ENCODE results near the gene MYG1.

Gene MYG1

DNA sequence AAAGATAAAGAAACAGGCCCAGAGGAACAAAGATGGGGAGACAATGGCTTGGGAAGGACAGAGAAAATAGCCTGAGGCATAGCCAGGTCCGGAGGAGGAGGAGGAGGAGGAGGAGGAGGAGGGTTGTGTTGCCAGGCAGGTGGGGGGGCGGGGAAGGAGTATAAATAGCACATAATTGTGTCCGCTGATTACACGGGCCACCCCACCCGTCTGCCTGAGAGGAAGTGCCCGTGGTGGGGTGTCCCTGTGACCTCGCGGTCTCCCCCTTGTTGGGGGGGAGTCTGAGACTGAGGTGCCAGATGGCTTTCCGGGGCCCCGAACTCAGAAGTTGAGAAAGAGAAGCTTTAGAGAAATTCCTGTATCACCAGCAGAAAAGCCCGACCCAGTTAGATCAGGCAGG, 38.5 kb downstream of the MYG1 start:
- Histone ChIP-seq H3K4me3 (ENCODE audit: low read length) (no peak overlapping the region), H3K4me1 (ENCODE audit: low read length) (no peaks in the 10 kb centered on the region), H3K36me3 (replicated peaks; ENCODE audit: insufficient read depth, low read length) (no peaks in the 10 kb centered on the region), H3K79me2 (ENCODE audit: low read length) (no peaks in the 10 kb centered on the region), H3K9me2 (replicated peaks; ENCODE audit: insufficient read depth, low read length) (no peaks in the 10 kb centered on the region), H3K9ac (ENCODE audit: low read length) (no peak overlapping the region), H3K27me3 (replicated peaks; ENCODE audit: insufficient read depth, low read length) (peaks cover 21% of the 10 kb centered on the region; the same call in 1 of the 2 replicates), H3K9me3 (replicated peaks; ENCODE audit: insufficient read depth, low read length) (no peaks in the 10 kb centered on the region), H4K20me1 (ENCODE audit: insufficient read depth, low read length) (no peaks in the 10 kb centered on the region), H2AFZ (ENCODE audit: low read length) (no peak overlapping the region), H3K27ac (ENCODE audit: low read length) (no peak overlapping the region), H3F3A (ENCODE audit: insufficient read depth, low read length) (no peaks in the 10 kb centered on the region), H3K4me2 (ENCODE audit: low read depth, low read length) (no peak overlapping the region)
- TF ChIP-seq EZH2phosphoT487 (IDR thresholded peaks at IDR 0.05; ENCODE audit: low read length): no peak
- TF ChIP-seq, protein P1, sequence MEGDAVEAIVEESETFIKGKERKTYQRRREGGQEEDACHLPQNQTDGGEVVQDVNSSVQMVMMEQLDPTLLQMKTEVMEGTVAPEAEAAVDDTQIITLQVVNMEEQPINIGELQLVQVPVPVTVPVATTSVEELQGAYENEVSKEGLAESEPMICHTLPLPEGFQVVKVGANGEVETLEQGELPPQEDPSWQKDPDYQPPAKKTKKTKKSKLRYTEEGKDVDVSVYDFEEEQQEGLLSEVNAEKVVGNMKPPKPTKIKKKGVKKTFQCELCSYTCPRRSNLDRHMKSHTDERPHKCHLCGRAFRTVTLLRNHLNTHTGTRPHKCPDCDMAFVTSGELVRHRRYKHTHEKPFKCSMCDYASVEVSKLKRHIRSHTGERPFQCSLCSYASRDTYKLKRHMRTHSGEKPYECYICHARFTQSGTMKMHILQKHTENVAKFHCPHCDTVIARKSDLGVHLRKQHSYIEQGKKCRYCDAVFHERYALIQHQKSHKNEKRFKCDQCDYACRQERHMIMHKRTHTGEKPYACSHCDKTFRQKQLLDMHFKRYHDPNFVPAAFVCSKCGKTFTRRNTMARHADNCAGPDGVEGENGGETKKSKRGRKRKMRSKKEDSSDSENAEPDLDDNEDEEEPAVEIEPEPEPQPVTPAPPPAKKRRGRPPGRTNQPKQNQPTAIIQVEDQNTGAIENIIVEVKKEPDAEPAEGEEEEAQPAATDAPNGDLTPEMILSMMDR (IDR thresholded peaks at IDR 0.05; ENCODE audit: low read length): no peak
- TF ChIP-seq EZH2 (optimal IDR thresholded peaks at IDR 0.05; ENCODE audit: low read depth, low read length): no peak
- no peak for DNase-seq

DNA sequence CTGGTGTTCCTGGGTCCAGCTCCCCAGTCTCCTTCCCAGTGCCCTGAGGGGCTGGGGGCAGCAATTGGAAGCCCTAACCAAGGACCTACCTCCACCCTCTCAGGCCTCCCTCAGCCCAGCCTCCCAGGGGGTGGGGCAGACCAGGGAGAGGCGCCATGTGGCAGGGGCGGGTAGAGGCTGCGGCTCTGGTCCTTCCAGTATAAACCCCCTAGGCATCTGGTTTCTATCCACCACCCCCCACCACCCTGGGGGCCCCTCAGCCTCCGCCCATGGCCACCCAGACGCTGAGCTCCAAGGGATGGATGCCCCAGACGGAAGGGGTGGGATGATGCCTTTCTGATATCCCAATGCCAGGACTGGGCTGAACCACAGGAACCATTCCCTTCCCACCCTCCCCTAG, 39.4 kb downstream of the MYG1 start:
- no peaks in the 10 kb centered on the region for H4K20me1 ChIP-seq (ENCODE audit: insufficient read depth, low read length)
- H3K4me1 ChIP-seq (ENCODE audit: low read length): no peaks in the 10 kb centered on the region
- H3K4me2 ChIP-seq (ENCODE audit: low read depth, low read length): no peak overlapping the region
- no peaks in the 10 kb centered on the region for H3K36me3 ChIP-seq (replicated peaks; ENCODE audit: insufficient read depth, low read length)
- no peak overlapping the region for H2AFZ ChIP-seq (ENCODE audit: low read length)
- no peaks in the 10 kb centered on the region for H3K79me2 ChIP-seq (ENCODE audit: low read length)
- no peak for TF ChIP-seq EZH2 (optimal IDR thresholded peaks at IDR 0.05; ENCODE audit: low read depth, low read length)
- no peaks in the 10 kb centered on the region for H3F3A ChIP-seq (ENCODE audit: insufficient read depth, low read length)
- H3K27me3 ChIP-seq (replicated peaks; ENCODE audit: insufficient read depth, low read length): peaks cover 21% of the 10 kb centered on the region; the same call in 1 of the 2 replicates
- no peaks in the 10 kb centered on the region for H3K9me3 ChIP-seq (replicated peaks; ENCODE audit: insufficient read depth, low read length)
- no peak for DNase-seq
- H3K4me3 ChIP-seq (ENCODE audit: low read length): no peak overlapping the region
- no peaks in the 10 kb centered on the region for H3K9me2 ChIP-seq (replicated peaks; ENCODE audit: insufficient read depth, low read length)
- H3K9ac ChIP-seq (ENCODE audit: low read length): no peak overlapping the region
- no peak overlapping the region for H3K27ac ChIP-seq (ENCODE audit: low read length)

DNA sequence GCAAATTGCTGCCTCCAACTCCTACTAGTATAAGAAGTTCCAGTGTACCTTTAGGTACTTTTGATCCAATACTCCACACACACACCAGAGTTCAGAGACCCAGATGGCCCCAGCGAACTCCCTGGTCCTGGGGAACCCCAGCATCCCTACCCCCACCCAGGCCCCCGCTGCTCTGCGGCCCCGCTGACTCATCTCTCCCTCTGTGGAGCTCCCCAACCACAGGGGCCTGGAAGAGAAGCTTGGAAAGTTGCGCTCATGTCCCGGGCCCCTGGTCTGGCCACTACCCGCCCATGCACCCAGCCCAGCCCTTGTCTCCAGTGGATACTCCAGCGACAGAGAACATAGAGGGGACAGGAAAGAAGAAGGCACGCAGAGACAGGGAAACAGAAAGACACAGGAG, 40.9 kb downstream of the MYG1 start:
- Histone ChIP-seq H3K4me3 (ENCODE audit: low read length) (no peak overlapping the region), H3K27ac (ENCODE audit: low read length) (no peak overlapping the region), H3K4me2 (ENCODE audit: low read depth, low read length) (no peak overlapping the region), H3K9ac (ENCODE audit: low read length) (no peak overlapping the region), H3F3A (ENCODE audit: insufficient read depth, low read length) (peaks cover 4% of the 10 kb centered on the region; the same call in 1 of the 2 replicates), H3K79me2 (ENCODE audit: low read length) (no peaks in the 10 kb centered on the region), H3K9me3 (replicated peaks; ENCODE audit: insufficient read depth, low read length) (no peaks in the 10 kb centered on the region), H4K20me1 (ENCODE audit: insufficient read depth, low read length) (no peaks in the 10 kb centered on the region), H3K4me1 (ENCODE audit: low read length) (peaks cover 5% of the 10 kb centered on the region; the same call in 1 of the 2 replicates), H3K27me3 (replicated peaks; ENCODE audit: insufficient read depth, low read length) (peaks cover 21% of the 10 kb centered on the region; the same call in 1 of the 2 replicates), H3K36me3 (replicated peaks; ENCODE audit: insufficient read depth, low read length) (no peaks in the 10 kb centered on the region), H3K9me2 (replicated peaks; ENCODE audit: insufficient read depth, low read length) (no peaks in the 10 kb centered on the region), H2AFZ (ENCODE audit: low read length) (no peak overlapping the region)
- TF ChIP-seq EZH2phosphoT487 (IDR thresholded peaks at IDR 0.05; ENCODE audit: low read length) (no peak), EZH2 (optimal IDR thresholded peaks at IDR 0.05; ENCODE audit: low read depth, low read length) (no peak)
- TF ChIP-seq, protein P1 (IDR thresholded peaks at IDR 0.05; ENCODE audit: low read length): no peak
- DNase-seq: no peak

DNA sequence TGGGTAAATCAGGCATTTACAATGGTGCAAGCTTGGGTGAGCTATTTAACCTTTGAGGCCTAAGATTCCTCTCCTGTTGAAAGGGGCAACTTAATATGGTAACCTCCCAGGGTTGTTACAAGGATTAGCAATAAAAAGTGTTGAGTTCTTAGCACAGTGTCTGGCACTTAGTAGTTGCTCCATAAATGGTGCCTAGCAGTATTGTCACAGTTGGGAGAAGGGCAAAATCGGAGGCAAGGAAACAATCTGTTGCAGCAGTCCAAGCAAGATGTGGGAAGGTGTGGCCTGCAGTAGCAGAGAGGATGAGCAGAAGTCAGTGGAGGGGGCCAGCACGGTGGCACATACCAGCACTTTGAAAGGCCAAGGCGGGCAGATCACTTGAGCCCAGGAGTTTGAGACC, 44.0 kb downstream of the MYG1 start:
- Histone ChIP-seq H3K4me1 (ENCODE audit: low read length) (peaks cover 8% of the 10 kb centered on the region; the same call in 1 of the 2 replicates), H3K79me2 (ENCODE audit: low read length) (no peaks in the 10 kb centered on the region), H2AFZ (ENCODE audit: low read length) (no peak overlapping the region), H3K4me2 (ENCODE audit: low read depth, low read length) (no peak overlapping the region), H3K36me3 (replicated peaks; ENCODE audit: insufficient read depth, low read length) (no peaks in the 10 kb centered on the region), H3K9me3 (replicated peaks; ENCODE audit: insufficient read depth, low read length) (no peaks in the 10 kb centered on the region), H3K27me3 (replicated peaks; ENCODE audit: insufficient read depth, low read length) (0 out of 2 replicates have a peak, but pooled peaks cover 10% of the 10 kb centered on the region), H3K9ac (ENCODE audit: low read length) (no peak overlapping the region), H3F3A (ENCODE audit: insufficient read depth, low read length) (peaks cover 4% of the 10 kb centered on the region; the same call in 1 of the 2 replicates), H3K27ac (ENCODE audit: low read length) (no peak overlapping the region), H3K9me2 (replicated peaks; ENCODE audit: insufficient read depth, low read length) (no peaks in the 10 kb centered on the region), H3K4me3 (ENCODE audit: low read length) (no peak overlapping the region), H4K20me1 (ENCODE audit: insufficient read depth, low read length) (no peaks in the 10 kb centered on the region)
- TF ChIP-seq, protein P1 (IDR thresholded peaks at IDR 0.05; ENCODE audit: low read length): no peak
- no peak for TF ChIP-seq EZH2phosphoT487 (IDR thresholded peaks at IDR 0.05; ENCODE audit: low read length)
- TF ChIP-seq EZH2 (optimal IDR thresholded peaks at IDR 0.05; ENCODE audit: low read depth, low read length): no peak
- no peak for DNase-seq
